Renal cortex interstitium (tissue), 11 donors: Measurements from ENCODE around the gene AADACL4. TPM values are rescaled to one million over a fixed set of nuclear protein-coding genes. Genes with fewer than 3 reads are reported as not detected.
"Not testable (repeated sequence)": the region's sequence is repeated elsewhere in the genome, so short reads cannot be mapped to it uniquely, and the experiment has no call there.

Experiments used
- DNase-seq, 11 donors: peaks; one replicate each; pipeline ENCODE4 v3.0.0-alpha.2; 2013; ENCODE audit warnings: low read depth in 9 of 11, low spot score in 4 of 11; ENCODE audit errors: extremely low read depth in 1 of 11
- polyA plus RNA-seq, 3 donors: library from polyadenylated mRNA; unstranded; fragments of 120-200 nt; gene quantifications; one replicate each; pipeline ENCODE4 v1.2.1, GENCODE V29; 2013; ENCODE audit not compliant: insufficient read length in 3 of 3

AADACL4 gene
- polyA plus RNA-seq, 3 donors = 1.1 to 2.0 (median 2.0) TPM

DNA sequence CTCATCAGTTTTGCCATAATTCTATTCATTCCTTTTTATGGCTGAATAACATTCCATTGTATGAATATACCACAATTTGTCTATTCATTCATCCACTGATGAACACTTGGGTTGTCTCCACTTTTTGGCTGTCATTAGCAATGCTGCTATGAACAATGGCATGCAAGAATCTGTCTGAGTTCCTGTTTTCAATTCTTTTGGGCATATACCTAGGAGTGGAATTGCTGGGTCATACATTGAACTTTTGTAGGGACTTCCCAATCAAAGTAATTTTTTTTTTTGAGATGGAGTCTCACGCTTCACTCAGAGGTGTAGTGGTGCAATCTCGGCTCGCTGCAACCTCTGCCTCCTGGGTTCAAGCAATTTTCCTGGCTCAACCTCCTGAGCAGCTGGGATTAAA, 34.9 kb downstream of the AADACL4 start:
- no peak for DNase-seq

GRCh38 chr1:12690156-12690555, 46.3 kb downstream of the AADACL4 start:
- no peak for DNase-seq

GRCh38 chr1:12692967-12693782, 49.3 kb downstream of the AADACL4 start:
- no peak for DNase-seq

DNA sequence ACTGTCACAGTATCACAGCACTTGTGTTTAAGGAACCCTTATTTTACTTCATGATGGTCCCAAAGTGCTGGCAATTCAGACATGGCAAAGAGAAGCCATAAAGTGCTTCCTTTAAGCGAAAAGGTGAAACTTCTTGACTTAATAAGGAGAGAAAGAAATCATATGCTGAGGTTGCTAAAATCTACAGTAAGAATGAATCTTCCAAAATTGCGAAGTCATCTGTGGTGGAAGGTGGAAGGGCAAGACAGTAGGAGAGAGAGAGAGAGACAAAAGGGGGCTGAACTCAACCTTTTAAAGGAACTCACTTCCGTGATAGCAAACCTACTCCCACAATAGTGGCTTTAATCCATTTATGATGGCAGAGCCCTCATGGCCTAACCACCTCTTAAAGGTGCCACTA, 52.8 kb downstream of the AADACL4 start:
- DNase-seq = no peak

DNA sequence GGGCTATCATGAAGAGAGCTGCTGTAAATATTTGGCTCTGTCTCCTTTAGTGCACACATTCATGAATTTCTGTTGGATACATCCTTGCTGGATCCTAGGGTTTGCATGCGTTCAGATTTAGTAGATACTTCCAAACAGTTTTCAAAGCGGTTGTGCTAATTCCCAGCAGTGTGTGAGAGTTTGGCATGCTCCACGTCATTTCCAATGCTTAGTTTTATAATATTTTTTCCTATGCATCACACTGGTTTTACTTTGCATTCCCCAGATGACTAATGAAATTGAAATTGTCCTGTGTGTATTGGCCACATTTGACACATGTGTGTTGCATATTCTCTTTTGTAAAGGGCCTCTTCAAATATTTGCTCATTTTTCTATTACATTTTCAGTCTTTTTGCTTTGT, 53.5 kb downstream of the AADACL4 start:
- no peak for DNase-seq

DNA sequence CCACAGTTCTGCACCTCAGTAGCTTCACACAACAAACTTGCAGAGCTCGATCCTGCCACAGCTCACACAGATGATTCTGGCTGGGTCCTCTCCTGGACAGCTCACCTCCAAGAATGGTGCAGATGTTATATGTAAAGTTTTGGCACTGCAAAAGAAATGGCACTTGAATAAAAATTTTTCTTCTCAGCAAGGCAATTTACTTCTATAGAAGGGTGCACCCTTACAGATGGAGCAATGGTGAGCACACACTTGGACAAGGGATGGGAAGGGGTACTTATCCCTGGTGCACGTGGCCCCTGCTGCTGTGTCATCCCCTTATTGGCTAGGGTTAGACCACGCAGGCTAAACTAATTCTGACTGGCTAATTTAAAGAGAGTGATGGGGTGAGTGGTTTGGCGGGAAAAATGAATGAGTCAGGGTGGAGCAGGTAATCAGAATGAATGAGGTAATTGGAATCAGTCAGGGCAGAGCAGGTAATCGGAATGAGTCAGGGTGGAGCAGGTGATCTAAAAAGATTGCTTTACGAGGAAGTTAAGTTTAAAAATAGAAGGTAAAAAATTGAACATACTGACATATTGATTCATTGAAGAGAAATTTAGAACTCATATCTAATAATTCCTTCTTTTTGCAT, 60.1 kb downstream of the AADACL4 start:
- no peak for DNase-seq

- DNase-seq = no peak
These were observed 62.2 kb downstream of the AADACL4 start for GRCh38 chr1:12706061-12706460.

DNA sequence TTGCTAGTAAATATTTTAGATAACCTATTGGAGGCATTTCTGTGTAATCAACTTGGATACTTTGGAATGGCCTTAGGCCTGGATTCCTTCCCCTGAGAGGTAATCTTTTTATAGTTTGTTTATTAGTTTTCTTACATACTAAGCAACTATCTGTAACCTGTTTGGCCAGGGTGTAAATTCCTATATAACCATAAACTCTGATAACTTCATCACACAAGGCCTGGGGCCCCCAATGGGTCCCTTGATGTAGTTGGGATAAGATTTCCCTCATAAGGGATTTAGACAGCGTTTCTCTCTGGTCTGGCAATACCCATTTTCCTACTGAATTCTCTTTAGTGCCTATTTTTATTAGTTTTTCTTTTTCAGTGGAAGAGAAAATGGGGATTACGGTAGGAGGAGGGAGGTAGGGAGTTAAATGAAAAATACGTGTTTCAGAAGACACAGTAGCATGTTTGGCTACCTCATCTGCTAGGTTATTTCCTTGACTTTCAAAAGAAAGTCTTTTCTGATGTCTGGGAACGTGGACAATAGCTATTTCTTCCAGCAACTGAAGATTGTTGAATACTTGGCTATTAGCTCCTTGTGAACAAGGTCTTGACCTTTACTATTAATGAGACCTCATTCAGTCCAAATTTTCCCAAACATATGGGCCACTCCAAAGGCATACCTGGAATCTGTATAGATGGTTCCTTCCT, 64.7 kb downstream of the AADACL4 start:
- DNase-seq = no peak

- no peak for DNase-seq
These were observed 65.2 kb downstream of the AADACL4 start for GRCh38 chr1:12709091-12709491.

DNA sequence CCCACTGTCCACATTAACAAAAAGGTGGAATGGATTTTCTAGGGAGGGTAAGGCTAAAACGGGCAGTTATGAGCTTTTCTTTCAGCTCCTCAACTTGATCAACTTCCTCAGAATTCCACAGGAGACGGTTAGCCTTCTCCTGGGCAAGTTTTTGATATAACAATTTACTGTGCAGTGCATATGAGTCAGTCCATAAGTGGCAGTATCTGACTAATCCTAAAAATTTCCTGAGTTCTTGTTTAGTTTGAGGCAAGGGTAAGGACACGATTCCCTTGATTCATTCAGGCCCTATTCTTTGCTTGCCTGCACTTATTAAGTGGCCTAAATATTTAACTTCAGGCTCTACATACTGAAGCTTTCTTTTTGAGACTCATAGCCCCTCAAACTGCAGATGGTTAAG, 65.8 kb downstream of the AADACL4 start:
- DNase-seq = no peak

DNA sequence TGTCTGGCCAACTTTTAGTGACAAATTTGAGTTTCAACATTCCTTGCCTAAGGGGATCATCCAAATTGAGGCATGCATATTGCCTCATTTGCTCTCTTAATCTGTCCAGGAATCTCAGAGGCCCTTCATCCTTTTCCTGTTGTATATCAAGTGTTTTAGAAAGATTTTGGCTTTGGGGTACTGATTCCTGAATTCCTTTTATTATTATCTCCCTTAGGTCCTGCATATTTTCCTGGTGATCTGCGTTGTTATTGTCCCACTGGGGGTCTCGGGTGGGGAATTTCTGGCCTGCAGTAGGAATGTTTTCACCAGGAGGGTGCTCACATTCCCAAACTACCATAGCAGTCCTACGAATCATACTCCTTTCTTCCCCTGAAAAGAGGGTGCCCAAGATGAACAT, 67.7 kb downstream of the AADACL4 start:
- no peak for DNase-seq

DNA sequence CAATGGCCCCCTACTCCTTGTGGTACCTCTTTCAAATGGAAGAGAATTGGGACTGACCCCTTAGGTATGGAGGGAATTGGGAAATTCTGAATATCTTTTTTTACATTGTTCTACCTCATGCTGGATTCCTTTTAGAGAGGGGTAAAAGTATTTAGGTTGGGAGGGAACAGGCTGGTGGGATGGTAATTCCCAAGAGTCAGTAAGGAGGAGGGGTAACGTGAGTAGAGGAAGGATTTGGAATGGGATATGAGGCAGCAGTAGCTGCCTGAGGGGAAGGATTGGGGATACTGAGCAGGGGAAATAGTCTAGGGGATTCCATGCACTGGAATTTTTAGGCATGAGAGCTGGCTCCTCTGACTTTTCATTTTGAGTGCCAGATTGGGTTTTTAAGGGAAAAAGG, 68.2 kb downstream of the AADACL4 start:
- no peak for DNase-seq

- no peak for DNase-seq
These were observed 69.0 kb downstream of the AADACL4 start for GRCh38 chr1:12712929-12713328.

DNA sequence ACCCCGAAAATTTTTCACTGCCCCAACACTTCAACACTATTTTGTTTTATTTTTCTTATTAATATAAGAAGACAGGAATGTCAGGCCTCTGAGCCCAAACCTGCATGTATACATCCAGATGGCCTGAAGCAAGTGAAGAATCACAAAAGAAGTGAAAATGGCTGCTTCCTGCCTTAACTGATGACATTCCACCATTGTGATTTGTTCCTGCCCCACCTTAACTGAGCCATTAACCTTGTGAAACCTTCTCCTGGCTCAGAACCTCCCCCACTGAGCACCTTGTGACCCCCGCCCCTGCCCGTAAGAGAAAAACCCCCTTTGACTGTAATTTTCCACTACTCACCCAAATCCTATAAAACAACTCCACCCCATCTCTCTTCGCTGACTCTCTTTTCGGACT, 69.8 kb downstream of the AADACL4 start:
- DNase-seq = not testable (repeated sequence)

- no peak for DNase-seq
These were observed 71.0 kb downstream of the AADACL4 start for GRCh38 chr1:12714710-12715475.

GRCh38 chr1:12715896-12716437, 72.1 kb downstream of the AADACL4 start, which contains the start of gene AADACL3:
Gene AADACL3, plus strand, starts transcription at chr1:12716110. Its CDS starts 67 bp downstream, at chr1:12716177.
- DNase-seq = no peak
